Peyer's patch (tissue), 4 donors: Measurements from ENCODE around the gene GCLM. TPM values are rescaled to one million over a fixed set of nuclear protein-coding genes. Genes with fewer than 3 reads are reported as not detected.
"Not testable (repeated sequence)": the region's sequence is repeated elsewhere in the genome, so short reads cannot be mapped to it uniquely, and the experiment has no call there.

Experiments used
- DNase-seq, 3 donors: peaks; one replicate each; pipeline ENCODE4 v3.0.0-alpha.2; 2017 to 2019
- H3K27ac ChIP-seq, 4 donors: fragments of 200-600 bp; sonication (generic); one replicate each; pipeline ENCODE4 v1.5.1; 2016 to 2019
- H3K27me3 ChIP-seq, 2 donors: fragments of 200-600 bp; sonication (generic); one replicate each; pipeline ENCODE4 v1.5.1; 2019
- H3K36me3 ChIP-seq, 3 donors: fragments of 200-600 bp; sonication (generic); one replicate each; pipeline ENCODE4 v1.5.1; 2016 to 2019
- H3K4me1 ChIP-seq, 4 donors: fragments of 200-600 bp; sonication (generic); one replicate each; pipeline ENCODE4 v1.5.1; 2016 to 2019
- H3K4me3 ChIP-seq, 4 donors: fragments of 200-600 bp; sonication (generic); 1 replicate in 3 of 4; 2 replicates in 1 of 4; pipeline ENCODE4 v1.5.1; 2016 to 2019; ENCODE audit warnings: mild to moderate bottlenecking in 1 of 4
- H3K9me3 ChIP-seq, 4 donors: fragments of 200-600 bp; sonication (generic); one replicate each; pipeline ENCODE4 v1.5.1; 2016 to 2019; ENCODE audit warnings: mild to moderate bottlenecking in 1 of 4
- POLR2A ChIP-seq, 2 donors: fragments of 450-650 bp; IDR thresholded peaks; one replicate each; pipeline ENCODE4 v1.5.1; 2017; ENCODE audit warnings: antibody characterized with exemption in 2 of 2, mild to moderate bottlenecking in 2 of 2, moderate library complexity in 2 of 2
- total RNA-seq, 4 donors: library from RNA; depleted of rRNA; stranded (reverse); fragments of >200 nt; gene quantifications; one replicate each; pipeline ENCODE4 v1.1.0, GENCODE V29; 2016
- TF ChIP-seq, protein P1 (sequence below), 6 experiments: fragments of 450-650 bp in 4 of 6; fragments of 200-600 bp in 2 of 6; sonication (generic) in 1 of 6; IDR thresholded peaks; one replicate each; pipeline ENCODE4 v1.5.1; 2017 to 2019; ENCODE audit warnings: antibody characterized with exemption in 6 of 6, mild to moderate bottlenecking in 3 of 6, moderate library complexity in 1 of 6

Gene GCLM, protein sequence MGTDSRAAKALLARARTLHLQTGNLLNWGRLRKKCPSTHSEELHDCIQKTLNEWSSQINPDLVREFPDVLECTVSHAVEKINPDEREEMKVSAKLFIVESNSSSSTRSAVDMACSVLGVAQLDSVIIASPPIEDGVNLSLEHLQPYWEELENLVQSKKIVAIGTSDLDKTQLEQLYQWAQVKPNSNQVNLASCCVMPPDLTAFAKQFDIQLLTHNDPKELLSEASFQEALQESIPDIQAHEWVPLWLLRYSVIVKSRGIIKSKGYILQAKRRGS
- 10 to 100 TPM; 14.0 to 56.2 (median 17.9) TPM for total RNA-seq

DNA sequence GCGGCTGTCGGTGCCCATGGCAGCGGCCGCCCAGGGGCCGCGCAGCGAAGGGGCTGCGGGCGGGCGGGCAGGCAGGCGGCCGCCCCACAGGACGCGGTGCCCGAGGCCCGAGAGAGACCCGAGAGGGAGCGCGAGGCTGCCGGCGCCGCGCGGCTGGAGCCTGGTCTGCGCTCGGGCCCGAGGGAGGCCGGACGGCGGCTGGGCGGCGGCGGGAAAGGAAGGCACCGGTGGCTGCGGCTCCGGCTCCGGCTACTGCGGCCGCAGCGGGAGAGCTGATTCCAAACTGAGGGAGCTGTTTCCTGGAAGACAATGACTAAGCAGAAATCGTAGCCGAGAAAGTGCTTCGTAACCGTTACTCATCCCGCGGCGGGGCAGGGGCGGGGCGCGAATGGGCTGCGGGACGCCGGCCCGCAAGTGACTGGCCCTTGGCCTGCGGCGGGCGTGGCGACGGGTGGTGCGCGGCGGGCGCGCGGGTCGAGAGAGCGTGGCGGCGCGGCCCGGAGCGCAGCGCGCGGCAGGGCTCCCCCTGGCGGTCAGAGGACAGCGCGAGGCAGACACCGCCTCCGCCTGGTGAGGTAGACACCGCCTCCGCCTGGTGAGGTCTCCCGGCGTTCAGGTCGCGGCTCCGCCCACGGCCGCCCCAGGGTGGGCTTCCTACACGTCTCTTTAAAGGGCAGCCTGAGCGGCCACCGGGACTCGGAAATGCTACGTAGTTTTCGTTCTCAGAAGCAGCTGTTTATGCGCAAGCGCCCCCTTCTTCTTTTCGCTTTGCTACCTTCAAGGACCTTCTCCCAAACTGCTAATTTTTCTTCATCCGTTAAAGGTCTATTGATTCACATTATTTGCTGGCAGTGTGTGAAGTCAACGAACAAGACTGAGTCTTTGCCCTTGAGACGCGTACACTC lies at the start of gene GCLM:
GCLM (minus strand) TSS at position 285 of the 905 bp plus-strand sequence; CDS start at position 18, 267 bp downstream.
- Histone ChIP-seq H3K9me3 (no peaks in the 10 kb centered on the region), H3K27ac (peak within 1 kb of the TSS; percentile 81 to 97 (median 86)), H3K4me1 (peaks cover 0 to 35% (median 6%) of the 10 kb centered on the region in 4 donors), H3K4me3 (peak within 1 kb of the TSS; percentile 65 to 98 (median 89)), H3K27me3 (no peaks in the 10 kb centered on the region), H3K36me3 (no peaks in the 10 kb centered on the region)
- TF ChIP-seq, protein P1, sequence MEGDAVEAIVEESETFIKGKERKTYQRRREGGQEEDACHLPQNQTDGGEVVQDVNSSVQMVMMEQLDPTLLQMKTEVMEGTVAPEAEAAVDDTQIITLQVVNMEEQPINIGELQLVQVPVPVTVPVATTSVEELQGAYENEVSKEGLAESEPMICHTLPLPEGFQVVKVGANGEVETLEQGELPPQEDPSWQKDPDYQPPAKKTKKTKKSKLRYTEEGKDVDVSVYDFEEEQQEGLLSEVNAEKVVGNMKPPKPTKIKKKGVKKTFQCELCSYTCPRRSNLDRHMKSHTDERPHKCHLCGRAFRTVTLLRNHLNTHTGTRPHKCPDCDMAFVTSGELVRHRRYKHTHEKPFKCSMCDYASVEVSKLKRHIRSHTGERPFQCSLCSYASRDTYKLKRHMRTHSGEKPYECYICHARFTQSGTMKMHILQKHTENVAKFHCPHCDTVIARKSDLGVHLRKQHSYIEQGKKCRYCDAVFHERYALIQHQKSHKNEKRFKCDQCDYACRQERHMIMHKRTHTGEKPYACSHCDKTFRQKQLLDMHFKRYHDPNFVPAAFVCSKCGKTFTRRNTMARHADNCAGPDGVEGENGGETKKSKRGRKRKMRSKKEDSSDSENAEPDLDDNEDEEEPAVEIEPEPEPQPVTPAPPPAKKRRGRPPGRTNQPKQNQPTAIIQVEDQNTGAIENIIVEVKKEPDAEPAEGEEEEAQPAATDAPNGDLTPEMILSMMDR (IDR thresholded peaks at IDR 0.05), result peak; percentile 84 to 99 (median 96)
- TF ChIP-seq POLR2A (IDR thresholded peaks at IDR 0.05), result peak; percentile 78 to 79
- peak; percentile 84 to 98 (median 95) for DNase-seq

DNA sequence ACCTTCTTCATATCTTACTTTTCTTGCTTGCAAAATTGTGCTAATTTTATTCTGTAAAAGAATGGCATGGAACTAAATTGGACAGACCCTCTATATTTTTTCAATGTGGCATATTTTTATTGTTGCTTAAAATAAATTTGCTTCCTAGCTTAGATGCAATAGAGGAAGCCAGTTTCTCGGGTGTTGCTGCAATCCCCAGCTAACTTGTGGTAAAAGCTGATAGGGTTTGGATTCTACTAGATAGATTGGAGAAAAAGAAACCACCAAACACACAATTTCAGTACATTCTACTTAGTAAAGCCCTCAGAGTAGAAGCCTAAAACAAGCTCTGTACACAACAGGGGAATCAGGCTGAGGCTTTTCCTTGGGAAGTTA lies 49.5 kb upstream of the GCLM start:
- H3K9me3 ChIP-seq, result peaks cover 0 to 8% (median 3%) of the 10 kb centered on the region in 4 donors
- no peak overlapping the region for H3K4me3 ChIP-seq
- H3K27me3 ChIP-seq, result no peaks in the 10 kb centered on the region
- H3K36me3 ChIP-seq, result no peaks in the 10 kb centered on the region
- H3K27ac ChIP-seq, result no peak overlapping the region
- TF ChIP-seq, protein P1 (IDR thresholded peaks at IDR 0.05), result no peak
- no peak for TF ChIP-seq POLR2A (IDR thresholded peaks at IDR 0.05)
- DNase-seq, result no peak
- H3K4me1 ChIP-seq, result peaks cover 0 to 9% (median 0%) of the 10 kb centered on the region in 4 donors

DNA sequence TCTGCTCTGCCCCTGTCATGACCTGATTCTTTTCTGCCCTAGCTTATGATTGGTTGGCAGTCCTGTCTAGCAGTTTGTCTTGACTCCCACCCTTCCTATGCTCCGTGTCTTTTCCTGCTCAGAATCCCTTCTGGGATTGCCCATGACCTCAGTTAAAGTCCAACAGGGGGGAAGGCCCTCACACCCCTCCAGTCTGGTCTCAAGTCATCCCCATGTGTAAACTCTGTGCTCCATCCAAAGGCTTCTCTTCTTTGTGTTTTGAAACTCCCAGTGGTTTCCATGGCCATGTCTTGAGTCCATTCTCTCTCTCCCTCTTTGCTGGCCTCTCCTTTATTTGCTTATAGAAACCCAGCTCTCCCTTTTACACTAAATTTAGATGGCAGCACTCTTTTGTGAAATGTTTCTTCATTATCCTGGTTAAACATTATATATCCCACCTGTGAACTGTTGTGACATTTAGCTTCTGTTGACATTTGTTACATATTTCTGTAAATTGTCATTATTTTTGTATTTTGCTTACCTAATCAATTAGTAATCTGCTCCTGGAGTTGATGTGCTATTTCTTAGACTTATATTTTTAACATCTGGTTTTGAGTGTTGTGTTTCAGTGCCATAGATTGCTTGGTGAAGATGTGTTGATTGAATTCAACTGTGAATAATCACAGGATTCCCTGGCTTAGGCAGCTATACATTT lies 48.9 kb upstream of the GCLM start:
- Histone ChIP-seq H3K4me1 (peaks cover 0 to 9% (median 0%) of the 10 kb centered on the region in 4 donors), H3K36me3 (no peaks in the 10 kb centered on the region), H3K27ac (no peak overlapping the region), H3K27me3 (no peaks in the 10 kb centered on the region), H3K4me3 (no peak overlapping the region), H3K9me3 (peaks cover 0 to 8% (median 3%) of the 10 kb centered on the region in 4 donors)
- no peak for TF ChIP-seq POLR2A (IDR thresholded peaks at IDR 0.05)
- TF ChIP-seq, protein P1 (IDR thresholded peaks at IDR 0.05), result no peak
- DNase-seq, result no peak

DNA sequence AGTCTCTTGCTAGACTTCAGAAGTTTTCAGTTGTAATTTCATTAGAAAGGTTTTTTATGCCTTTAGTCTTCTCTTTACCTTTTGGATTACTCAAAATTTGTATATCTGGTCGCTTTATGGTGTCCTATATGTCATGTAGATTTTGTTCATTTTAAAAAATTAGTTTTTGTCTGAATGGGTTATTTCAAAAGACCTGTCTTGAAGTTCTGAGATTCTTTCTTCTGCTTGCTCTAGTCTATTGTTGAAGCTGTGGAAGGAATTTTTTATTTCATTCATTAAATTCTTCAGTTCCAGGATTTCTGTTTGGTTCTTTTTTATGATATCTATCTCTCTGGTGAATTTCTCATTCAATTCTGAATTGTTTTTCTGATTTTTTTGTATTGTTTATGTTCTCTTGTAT lies 46.5 kb upstream of the GCLM start:
- Histone ChIP-seq H3K9me3 (peaks cover 0 to 8% (median 3%) of the 10 kb centered on the region in 4 donors), H3K36me3 (no peaks in the 10 kb centered on the region), H3K4me3 (no peak overlapping the region), H3K27ac (no peak overlapping the region), H3K27me3 (no peaks in the 10 kb centered on the region), H3K4me1 (peaks cover 0 to 3% (median 0%) of the 10 kb centered on the region in 4 donors)
- no peak for TF ChIP-seq POLR2A (IDR thresholded peaks at IDR 0.05)
- no peak for DNase-seq

DNA sequence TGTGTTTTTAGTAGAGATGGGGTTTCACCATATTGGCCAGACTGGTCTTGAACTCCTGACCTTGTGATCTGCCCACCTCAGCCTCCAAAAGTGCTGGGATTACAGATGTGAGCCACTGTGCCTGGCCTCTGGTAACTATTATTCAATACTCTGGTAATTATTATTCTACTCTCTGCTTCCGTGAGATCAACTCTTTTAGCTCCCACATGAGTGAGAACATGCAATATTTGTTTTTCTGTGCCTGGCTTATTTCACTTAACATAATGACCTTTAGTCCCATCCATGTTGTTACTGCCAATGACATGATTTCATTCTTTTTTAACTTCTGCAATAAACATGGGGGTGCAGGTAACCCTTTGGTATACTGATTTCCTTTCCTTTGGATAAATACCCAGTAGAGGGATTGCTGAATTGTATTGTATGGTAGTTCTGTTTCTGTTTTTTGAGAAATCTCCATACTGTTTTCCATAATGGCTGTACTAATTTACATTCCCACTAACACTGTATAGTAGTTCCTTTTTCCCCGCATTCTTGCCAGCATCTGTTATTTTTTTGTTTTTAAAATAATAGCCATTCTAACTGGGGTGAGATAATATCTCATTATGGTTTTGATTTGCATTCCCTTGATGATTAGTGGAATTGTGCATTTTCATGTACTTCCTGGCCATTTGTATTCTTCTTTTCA lies 37.9 kb upstream of the GCLM start:
- H3K36me3 ChIP-seq, H3K27ac ChIP-seq, H3K27me3 ChIP-seq, H3K4me1 ChIP-seq, H3K4me3 ChIP-seq, DNase-seq, H3K9me3 ChIP-seq: not testable (repeated sequence)
